IPS-11a (cell line): Measurements from ENCODE around the gene ARPC3.
"Not testable (repeated sequence)": the region's sequence is repeated elsewhere in the genome, so short reads cannot be mapped to it uniquely, and the experiment has no call there.

Experiments
- H3K4me3 ChIP-seq: one replicate; pipeline ENCODE4 v1.5.1; 2013; ENCODE audit warnings: low read depth, low read length, control low read depth

The ARPC3 gene

GRCh38 chr12:110420644-110421043, 29.5 kb downstream of the ARPC3 start:
- H3K4me3 ChIP-seq, result not testable (repeated sequence)

- not testable (repeated sequence) for H3K4me3 ChIP-seq
Measured at GRCh38 chr12:110417113-110417512, 33.0 kb downstream of the ARPC3 start.

GRCh38 chr12:110410086-110410485, 40.1 kb downstream of the ARPC3 start:
- not testable (repeated sequence) for H3K4me3 ChIP-seq

GRCh38 chr12:110405126-110405662, 44.9 kb downstream of the ARPC3 start:
- not testable (repeated sequence) for H3K4me3 ChIP-seq

GRCh38 chr12:110403976-110404682, 46.0 kb downstream of the ARPC3 start:
- H3K4me3 ChIP-seq, result peak overlapping the region; percentile 99

GRCh38 chr12:110403146-110403975, 46.8 kb downstream of the ARPC3 start, which contains the start of gene ANAPC7:
Gene ANAPC7 (minus strand): TSS chr12:110403708. CDS start chr12:110403627, 81 bp downstream.
- peak within 1 kb of the TSS; percentile 99 for H3K4me3 ChIP-seq
